Measurements from ENCODE around the gene CISD3.

The CISD3 gene

DNA sequence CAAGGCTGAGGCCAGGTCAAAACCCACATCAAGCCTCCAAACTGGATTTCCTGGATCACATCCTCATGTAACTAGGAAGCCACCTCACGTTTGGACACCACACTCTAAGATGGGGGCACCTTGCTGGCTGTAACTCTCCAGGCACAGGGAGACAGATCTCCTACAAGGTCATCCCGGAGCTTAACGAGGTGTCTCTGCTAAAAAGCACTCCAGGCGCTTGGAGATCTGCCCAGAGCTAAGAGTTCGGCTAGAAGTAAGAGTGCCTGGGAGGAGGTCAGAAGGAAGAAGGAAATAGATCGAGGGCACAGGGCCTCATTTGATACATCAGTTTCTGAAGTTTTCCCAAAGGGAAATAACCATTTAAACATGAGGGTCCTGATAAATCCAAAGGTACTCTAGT is 38.3 kb downstream of the CISD3 start:
- no peak overlapping the region for H3K9ac ChIP-seq (ENCODE audit: insufficient read length, low read depth)
- H3K36me3 ChIP-seq (ENCODE audit: insufficient read depth, insufficient read length, low read length): peaks cover 97% of the 10 kb centered on the region
- TF ChIP-seq YY1 (IDR thresholded peaks at IDR 0.05; ENCODE audit: insufficient read depth, insufficient read length): no peak
- TF ChIP-seq SUZ12 (IDR thresholded peaks at IDR 0.05; ENCODE audit: extremely low read depth, insufficient read depth, insufficient read length): no peak
- TF ChIP-seq ZNF274 (IDR thresholded peaks at IDR 0.05; ENCODE audit: low read depth, low read length): no peak

DNA sequence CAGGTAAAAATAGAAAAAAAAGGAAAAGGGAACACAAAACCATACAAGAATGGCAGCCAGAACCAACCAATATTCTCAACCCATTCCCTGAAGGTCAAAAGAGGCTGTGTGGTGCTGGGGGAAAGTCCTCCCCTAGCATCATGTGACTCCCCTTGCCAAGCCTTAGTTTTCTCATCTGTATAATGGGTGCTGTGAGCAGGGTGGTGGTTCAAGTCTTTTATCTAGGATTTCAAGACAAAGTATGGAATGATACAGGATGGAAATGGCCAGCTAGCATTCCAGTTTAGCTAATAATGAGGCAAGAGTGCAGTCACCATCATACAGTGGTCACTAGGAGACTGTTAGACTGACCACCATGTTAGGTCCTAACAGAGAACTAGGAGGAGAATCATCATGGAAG is 43.1 kb downstream of the CISD3 start:
- Histone ChIP-seq H3K9me3 (ENCODE audit: insufficient read depth, low read length) (no peaks in the 10 kb centered on the region), H3K4me3 (ENCODE audit: insufficient read length, low read depth) (no peak overlapping the region), H3K36me3 (ENCODE audit: insufficient read depth, insufficient read length, low read length) (peaks cover 89% of the 10 kb centered on the region), H3K4me1 (ENCODE audit: insufficient read depth, insufficient read length) (no peaks in the 10 kb centered on the region), H3K27me3 (ENCODE audit: insufficient read depth, insufficient read length) (no peaks in the 10 kb centered on the region), H3K9ac (ENCODE audit: insufficient read length, low read depth) (no peak overlapping the region)
- DNase-seq (ENCODE audit: low read depth, low spot score): no peak
- no peak for TF ChIP-seq ZNF274 (IDR thresholded peaks at IDR 0.05; ENCODE audit: low read depth, low read length)
- TF ChIP-seq SUZ12 (IDR thresholded peaks at IDR 0.05; ENCODE audit: extremely low read depth, insufficient read depth, insufficient read length): no peak
- no peak for TF ChIP-seq YY1 (IDR thresholded peaks at IDR 0.05; ENCODE audit: insufficient read depth, insufficient read length)

More for the DNA sequence above, 38.3 kb downstream of the CISD3 start:
- Histone ChIP-seq H3K9me3 (ENCODE audit: insufficient read depth, low read length) (no peaks in the 10 kb centered on the region), H3K27me3 (ENCODE audit: insufficient read depth, insufficient read length) (no peaks in the 10 kb centered on the region), H3K4me3 (ENCODE audit: insufficient read length, low read depth) (no peak overlapping the region), H3K4me1 (ENCODE audit: insufficient read depth, insufficient read length) (no peaks in the 10 kb centered on the region)
- DNase-seq (ENCODE audit: low read depth, low spot score): no peak

GRCh38 chr17:38777641-38778250 is 47.6 kb downstream of the CISD3 start:
- Histone ChIP-seq H3K4me3 (ENCODE audit: insufficient read length, low read depth) (no peak overlapping the region), H3K9me3 (ENCODE audit: insufficient read depth, low read length) (no peaks in the 10 kb centered on the region), H3K27me3 (ENCODE audit: insufficient read depth, insufficient read length) (no peaks in the 10 kb centered on the region), H3K4me1 (ENCODE audit: insufficient read depth, insufficient read length) (no peaks in the 10 kb centered on the region), H3K9ac (ENCODE audit: insufficient read length, low read depth) (no peak overlapping the region), H3K36me3 (ENCODE audit: insufficient read depth, insufficient read length, low read length) (peaks cover 89% of the 10 kb centered on the region)
- TF ChIP-seq SUZ12 (IDR thresholded peaks at IDR 0.05; ENCODE audit: extremely low read depth, insufficient read depth, insufficient read length): no peak
- no peak for TF ChIP-seq ZNF274 (IDR thresholded peaks at IDR 0.05; ENCODE audit: low read depth, low read length)
- no peak for TF ChIP-seq YY1 (IDR thresholded peaks at IDR 0.05; ENCODE audit: insufficient read depth, insufficient read length)
- no peak for DNase-seq (ENCODE audit: low read depth, low spot score)

GRCh38 chr17:38779965-38780752 is 50.0 kb downstream of the CISD3 start:
- Histone ChIP-seq H3K27me3 (ENCODE audit: insufficient read depth, insufficient read length) (no peaks in the 10 kb centered on the region), H3K4me3 (ENCODE audit: insufficient read length, low read depth) (no peak overlapping the region), H3K4me1 (ENCODE audit: insufficient read depth, insufficient read length) (no peaks in the 10 kb centered on the region), H3K36me3 (ENCODE audit: insufficient read depth, insufficient read length, low read length) (peaks cover 93% of the 10 kb centered on the region), H3K9ac (ENCODE audit: insufficient read length, low read depth) (no peak overlapping the region), H3K9me3 (ENCODE audit: insufficient read depth, low read length) (no peaks in the 10 kb centered on the region)
- no peak for TF ChIP-seq ZNF274 (IDR thresholded peaks at IDR 0.05; ENCODE audit: low read depth, low read length)
- TF ChIP-seq SUZ12 (IDR thresholded peaks at IDR 0.05; ENCODE audit: extremely low read depth, insufficient read depth, insufficient read length): no peak
- TF ChIP-seq YY1 (IDR thresholded peaks at IDR 0.05; ENCODE audit: insufficient read depth, insufficient read length): no peak
- DNase-seq (ENCODE audit: low read depth, low spot score): no peak

DNA sequence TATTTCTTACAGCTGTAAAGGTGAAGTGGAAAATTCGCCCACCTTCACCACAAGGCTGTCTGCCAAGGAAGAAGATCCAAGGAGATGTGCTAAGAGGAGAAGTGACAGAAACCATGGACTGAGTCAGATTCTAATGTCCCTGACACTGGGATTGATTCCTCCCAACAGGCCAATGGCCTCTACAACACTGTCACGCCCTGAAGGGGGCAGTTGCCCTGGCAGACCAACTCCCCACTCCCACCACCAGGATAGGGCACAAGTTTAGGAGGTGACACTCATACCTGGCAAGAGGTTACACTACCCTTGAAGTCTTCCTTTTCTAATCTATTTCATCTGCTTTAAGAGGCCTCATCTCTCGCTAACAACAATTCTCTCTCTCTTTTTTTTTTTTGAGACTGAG is 53.1 kb downstream of the CISD3 start:
- no peaks in the 10 kb centered on the region for H3K4me1 ChIP-seq (ENCODE audit: insufficient read depth, insufficient read length)
- no peak for DNase-seq (ENCODE audit: low read depth, low spot score)
- no peaks in the 10 kb centered on the region for H3K27me3 ChIP-seq (ENCODE audit: insufficient read depth, insufficient read length)
- H3K9ac ChIP-seq (ENCODE audit: insufficient read length, low read depth): no peak overlapping the region
- H3K36me3 ChIP-seq (ENCODE audit: insufficient read depth, insufficient read length, low read length): peaks cover 87% of the 10 kb centered on the region
- H3K4me3 ChIP-seq (ENCODE audit: insufficient read length, low read depth): no peak overlapping the region
- TF ChIP-seq ZNF274 (IDR thresholded peaks at IDR 0.05; ENCODE audit: low read depth, low read length): no peak
- no peak for TF ChIP-seq YY1 (IDR thresholded peaks at IDR 0.05; ENCODE audit: insufficient read depth, insufficient read length)
- no peak for TF ChIP-seq SUZ12 (IDR thresholded peaks at IDR 0.05; ENCODE audit: extremely low read depth, insufficient read depth, insufficient read length)
- H3K9me3 ChIP-seq (ENCODE audit: insufficient read depth, low read length): no peaks in the 10 kb centered on the region

Measured in NT2/D1 (cell line).